ENCODE data around the gene SF3B4. TPM values are rescaled to one million over a fixed set of nuclear protein-coding genes. Genes with fewer than 3 reads are reported as not detected.
"Not testable (repeated sequence)": the region's sequence is repeated elsewhere in the genome, so short reads cannot be mapped to it uniquely, and the experiment has no call there.

Gene SF3B4
- total RNA-seq, 1 experiment from 2014 or later = 103 TPM

DNA sequence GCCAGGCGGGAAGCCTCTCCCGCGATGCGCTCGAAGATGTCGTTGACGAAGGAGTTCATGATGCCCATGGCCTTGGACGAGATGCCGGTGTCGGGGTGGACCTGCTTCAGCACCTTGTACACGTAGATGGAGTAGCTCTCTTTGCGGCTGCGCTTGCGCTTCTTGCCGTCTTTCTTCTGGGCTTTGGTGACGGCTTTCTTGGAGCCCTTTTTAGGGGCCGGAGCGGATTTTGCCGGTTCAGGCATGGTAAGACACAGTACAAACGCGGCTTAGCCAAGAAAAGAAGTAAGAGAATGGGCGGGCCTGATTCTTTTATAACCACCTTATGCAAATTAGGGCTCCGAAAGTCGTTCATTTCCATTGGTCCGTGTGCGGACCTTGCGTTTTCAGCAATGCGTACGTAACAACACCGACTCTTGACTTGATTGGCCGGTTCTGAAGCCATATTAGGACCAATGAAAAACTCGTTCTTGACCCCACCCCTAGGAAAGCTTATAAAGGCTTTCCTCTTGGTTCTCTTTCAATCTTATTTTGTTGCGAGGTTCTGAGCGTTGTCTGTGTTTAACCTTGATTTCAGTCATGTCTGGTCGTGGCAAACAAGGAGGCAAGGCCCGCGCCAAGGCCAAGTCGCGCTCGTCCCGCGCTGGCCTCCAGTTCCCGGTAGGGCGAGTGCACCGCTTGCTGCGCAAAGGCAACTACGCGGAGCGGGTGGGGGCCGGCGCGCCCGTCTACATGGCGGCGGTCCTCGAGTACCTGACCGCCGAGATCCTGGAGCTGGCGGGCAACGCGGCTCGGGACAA is 41.0 kb downstream of the SF3B4 start:
- BruUV-seq (replicated peaks) = TSS peak; percentile 94
- no peaks in the 10 kb centered on the region for H3K9me3 Mint-ChIP-seq (ENCODE audit: unreplicated experiment)
- Histone ChIP-seq H3K9me3 (no peaks in the 10 kb centered on the region), H3K36me3 (ENCODE audit: control insufficient read depth, insufficient read depth, low read length) (no peaks in the 10 kb centered on the region), H3K27me3 (replicated peaks; ENCODE audit: control insufficient read depth, insufficient read depth, low read length) (no peaks in the 10 kb centered on the region), H3K4me1 (peaks cover 13% of the 10 kb centered on the region), H3K4me3 (ENCODE audit: low read depth, low read length) (peak overlapping the region; percentile 66)
- ChIA-PET CTCF (interaction anchor here (0.9 to 1.8 kb wide), 3 partner anchors 53 to 301 kb away, joined by 3 to 9 read pairs (median 6); no protein-coding TSS in a partner anchor), POLR2A (interaction anchor here (0.6 to 4.1 kb wide), 16 partner anchors 13 to 301 kb away, joined by 3 to 30 read pairs (median 8); partner anchors contain the start of genes BOLA1, MTMR11, OTUD7B and SF3B4)
- H3K36me3 Mint-ChIP-seq (ENCODE audit: insufficient read depth, unreplicated experiment) = peaks cover 14% of the 10 kb centered on the region
- no peak overlapping the region for H3K27ac Mint-ChIP-seq (ENCODE audit: unreplicated experiment)
- H3K4me3 Mint-ChIP-seq (ENCODE audit: unreplicated experiment) = no peak overlapping the region
- peak; percentile 93 to 97 for DNase-seq
- H3K4me1 Mint-ChIP-seq (ENCODE audit: low read depth, unreplicated experiment) = peaks cover 8% of the 10 kb centered on the region
- H3K27me3 Mint-ChIP-seq (ENCODE audit: insufficient read depth, unreplicated experiment) = no peaks in the 10 kb centered on the region
- intact Hi-C loops (cut with micrococcal nuclease; ENCODE audit: unreplicated experiment) = no loop called here
- TF ChIP-seq, protein P1, sequence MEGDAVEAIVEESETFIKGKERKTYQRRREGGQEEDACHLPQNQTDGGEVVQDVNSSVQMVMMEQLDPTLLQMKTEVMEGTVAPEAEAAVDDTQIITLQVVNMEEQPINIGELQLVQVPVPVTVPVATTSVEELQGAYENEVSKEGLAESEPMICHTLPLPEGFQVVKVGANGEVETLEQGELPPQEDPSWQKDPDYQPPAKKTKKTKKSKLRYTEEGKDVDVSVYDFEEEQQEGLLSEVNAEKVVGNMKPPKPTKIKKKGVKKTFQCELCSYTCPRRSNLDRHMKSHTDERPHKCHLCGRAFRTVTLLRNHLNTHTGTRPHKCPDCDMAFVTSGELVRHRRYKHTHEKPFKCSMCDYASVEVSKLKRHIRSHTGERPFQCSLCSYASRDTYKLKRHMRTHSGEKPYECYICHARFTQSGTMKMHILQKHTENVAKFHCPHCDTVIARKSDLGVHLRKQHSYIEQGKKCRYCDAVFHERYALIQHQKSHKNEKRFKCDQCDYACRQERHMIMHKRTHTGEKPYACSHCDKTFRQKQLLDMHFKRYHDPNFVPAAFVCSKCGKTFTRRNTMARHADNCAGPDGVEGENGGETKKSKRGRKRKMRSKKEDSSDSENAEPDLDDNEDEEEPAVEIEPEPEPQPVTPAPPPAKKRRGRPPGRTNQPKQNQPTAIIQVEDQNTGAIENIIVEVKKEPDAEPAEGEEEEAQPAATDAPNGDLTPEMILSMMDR (IDR thresholded peaks at IDR 0.05; ENCODE audit: insufficient read depth in 1 of 2, low read depth in 1 of 2, low read length in 1 of 2, severe bottlenecking in 1 of 2, unreplicated experiment in 1 of 2) = no peak

- ChIA-PET CTCF (interaction anchor here (0.9 kb wide), 1 partner anchor 301 kb away, joined by 3 read pairs; no protein-coding TSS in a partner anchor), POLR2A (interaction anchor here (0.6 to 4.1 kb wide), 10 partner anchors 14 to 135 kb away, joined by 3 to 30 read pairs (median 8); partner anchors contain the start of genes BOLA1 and MTMR11)
- not testable (repeated sequence) for H3K27ac Mint-ChIP-seq (ENCODE audit: unreplicated experiment)
Measured at GRCh38 chr1:149886121-149886395, 41.5 kb downstream of the SF3B4 start.

DNA sequence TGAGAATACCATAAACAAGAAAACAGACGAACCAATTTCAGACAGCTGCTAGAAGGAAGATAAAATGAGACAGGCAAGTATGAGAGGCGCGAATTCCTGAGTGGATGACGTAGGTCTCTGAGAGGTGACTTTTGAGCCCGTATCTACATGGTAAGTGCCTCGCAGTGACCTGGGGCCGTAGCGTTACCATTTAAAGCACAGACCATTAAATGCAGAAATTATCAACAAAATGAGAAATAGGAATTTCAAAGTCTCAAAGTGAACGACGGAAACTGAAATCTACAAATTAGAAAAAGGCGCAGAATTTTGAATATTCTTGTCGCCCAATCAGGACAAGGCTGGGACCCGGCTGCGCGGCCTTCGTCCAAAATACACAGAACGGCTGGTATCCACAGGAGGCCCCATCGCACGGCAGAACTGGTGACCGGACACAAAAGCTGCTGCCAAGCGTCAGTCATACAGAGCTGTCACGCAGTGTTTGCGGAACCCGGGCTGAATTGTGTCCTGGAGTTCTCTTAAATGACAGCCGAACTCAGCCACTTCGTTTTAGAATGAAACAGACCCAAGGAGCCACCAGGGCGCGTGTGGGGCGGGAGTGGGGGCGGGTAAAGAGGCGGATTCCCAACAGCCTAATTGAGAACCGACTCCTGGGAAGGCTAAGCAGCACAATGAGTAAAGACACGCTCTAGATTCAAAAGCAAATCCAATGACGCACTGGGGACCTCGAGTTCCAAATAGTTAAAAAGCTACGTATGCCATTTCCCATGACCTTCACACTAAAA is 42.1 kb downstream of the SF3B4 start:
- H3K36me3 ChIP-seq (ENCODE audit: control insufficient read depth, insufficient read depth, low read length) = no peaks in the 10 kb centered on the region
- H3K27me3 ChIP-seq (replicated peaks; ENCODE audit: control insufficient read depth, insufficient read depth, low read length) = no peaks in the 10 kb centered on the region
- BruUV-seq (replicated peaks) = no TSS peak
- H3K9me3 Mint-ChIP-seq (ENCODE audit: unreplicated experiment) = no peaks in the 10 kb centered on the region
- ChIA-PET POLR2A (interaction anchor here (0.6 to 4.1 kb wide), 6 partner anchors 14 to 136 kb away, joined by 4 to 30 read pairs (median 8); partner anchors contain the start of gene BOLA1), CTCF (interaction anchor here (0.8 kb wide), 1 partner anchor 301 kb away, joined by 3 read pairs; no protein-coding TSS in a partner anchor)
- intact Hi-C loops (cut with micrococcal nuclease; ENCODE audit: unreplicated experiment) = no loop called here
- no peak overlapping the region for H3K27ac Mint-ChIP-seq (ENCODE audit: unreplicated experiment)
- no peaks in the 10 kb centered on the region for H3K9me3 ChIP-seq
- peaks cover 13% of the 10 kb centered on the region for H3K4me1 ChIP-seq
- H3K36me3 Mint-ChIP-seq (ENCODE audit: insufficient read depth, unreplicated experiment) = peaks cover 10% of the 10 kb centered on the region
- H3K4me3 Mint-ChIP-seq (ENCODE audit: unreplicated experiment) = no peak overlapping the region
- TF ChIP-seq, protein P1 (IDR thresholded peaks at IDR 0.05; ENCODE audit: insufficient read depth in 1 of 2, low read depth in 1 of 2, low read length in 1 of 2, severe bottlenecking in 1 of 2, unreplicated experiment in 1 of 2) = no peak
- peak; percentile 79 to 88 for DNase-seq
- no peaks in the 10 kb centered on the region for H3K27me3 Mint-ChIP-seq (ENCODE audit: insufficient read depth, unreplicated experiment)
- peak overlapping the region; percentile 66 for H3K4me3 ChIP-seq (ENCODE audit: low read depth, low read length)
- H3K4me1 Mint-ChIP-seq (ENCODE audit: low read depth, unreplicated experiment) = peaks cover 8% of the 10 kb centered on the region

More at GRCh38 chr1:149886121-149886395, 41.5 kb downstream of the SF3B4 start:
- DNase-seq; H3K27me3 Mint-ChIP-seq (ENCODE audit: insufficient read depth, unreplicated experiment); H3K4me1 Mint-ChIP-seq (ENCODE audit: low read depth, unreplicated experiment); H3K9me3 Mint-ChIP-seq (ENCODE audit: unreplicated experiment); H3K9me3 ChIP-seq; H3K36me3 ChIP-seq (ENCODE audit: control insufficient read depth, insufficient read depth, low read length); H3K27me3 ChIP-seq (replicated peaks; ENCODE audit: control insufficient read depth, insufficient read depth, low read length); H3K4me3 Mint-ChIP-seq (ENCODE audit: unreplicated experiment); intact Hi-C loops (cut with micrococcal nuclease; ENCODE audit: unreplicated experiment): not testable (repeated sequence)
- H3K36me3 Mint-ChIP-seq (ENCODE audit: insufficient read depth, unreplicated experiment) = peaks cover 14% of the 10 kb centered on the region
- TSS peak; percentile 82 for BruUV-seq (replicated peaks)
- Histone ChIP-seq H3K4me1 (peaks cover 13% of the 10 kb centered on the region), H3K4me3 (ENCODE audit: low read depth, low read length) (peak overlapping the region; percentile 66)
